GM12865 (cell line): Measurements from ENCODE around the gene PLA2R1.

ENCODE experiments used
- DNase-seq: peaks from one replicate; pipeline ENCODE4 v3.0.0; 2010; ENCODE audit warnings: low read depth
- H3K4me3 ChIP-seq: 2 replicates; pipeline ENCODE4 v1.5.1; 2011; ENCODE audit warnings: mild to moderate bottlenecking, low read depth, low read length, control low read depth
- TF ChIP-seq, protein P1 (sequence below): IDR thresholded peaks from 2 replicates; pipeline ENCODE4 v1.5.1; 2011; ENCODE audit warnings: low read length, control low read depth, low read depth, inconsistent platforms; ENCODE audit not compliant: insufficient read depth; ENCODE audit errors: missing control alignments

Gene PLA2R1

DNA sequence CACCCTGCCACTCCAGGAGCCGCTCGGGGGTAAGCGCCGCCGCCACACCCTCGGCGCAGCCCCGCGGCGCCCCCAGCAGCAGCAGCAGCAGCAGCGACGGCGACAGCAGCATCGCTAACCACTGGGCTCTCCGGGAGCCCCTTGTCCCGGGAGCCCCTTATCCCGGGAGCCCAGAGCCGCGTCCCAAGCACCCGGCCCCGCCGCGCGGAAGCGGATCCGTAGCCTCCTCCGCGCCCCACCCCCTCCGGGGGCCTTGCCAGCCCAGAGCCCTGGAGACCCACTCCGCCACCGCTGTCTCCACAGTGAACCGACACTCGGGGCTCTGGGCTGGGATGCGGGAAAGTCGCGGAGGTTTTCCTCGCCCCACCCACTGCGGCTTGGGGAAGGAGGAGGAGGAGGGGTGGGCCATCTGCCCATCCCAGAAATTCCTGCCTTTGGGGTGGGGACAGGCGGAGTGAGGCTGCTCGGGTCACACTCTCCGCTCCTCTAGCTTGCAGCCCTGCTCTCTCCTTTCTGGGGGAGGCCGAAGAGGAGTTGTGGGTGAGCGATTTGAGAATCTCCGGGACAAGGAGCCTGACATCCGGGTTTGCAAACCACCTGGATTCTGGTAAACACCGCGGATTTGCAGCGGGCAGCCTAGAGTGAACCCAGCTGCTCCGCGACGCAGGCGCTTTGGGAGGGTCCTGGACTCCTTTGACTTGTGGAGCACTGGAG lies at the start of gene PLA2R1:
PLA2R1 (minus strand) TSS at position 324 of the 714 bp plus-strand sequence; CDS start at position 112, 212 bp downstream.
- TF ChIP-seq, protein P1, sequence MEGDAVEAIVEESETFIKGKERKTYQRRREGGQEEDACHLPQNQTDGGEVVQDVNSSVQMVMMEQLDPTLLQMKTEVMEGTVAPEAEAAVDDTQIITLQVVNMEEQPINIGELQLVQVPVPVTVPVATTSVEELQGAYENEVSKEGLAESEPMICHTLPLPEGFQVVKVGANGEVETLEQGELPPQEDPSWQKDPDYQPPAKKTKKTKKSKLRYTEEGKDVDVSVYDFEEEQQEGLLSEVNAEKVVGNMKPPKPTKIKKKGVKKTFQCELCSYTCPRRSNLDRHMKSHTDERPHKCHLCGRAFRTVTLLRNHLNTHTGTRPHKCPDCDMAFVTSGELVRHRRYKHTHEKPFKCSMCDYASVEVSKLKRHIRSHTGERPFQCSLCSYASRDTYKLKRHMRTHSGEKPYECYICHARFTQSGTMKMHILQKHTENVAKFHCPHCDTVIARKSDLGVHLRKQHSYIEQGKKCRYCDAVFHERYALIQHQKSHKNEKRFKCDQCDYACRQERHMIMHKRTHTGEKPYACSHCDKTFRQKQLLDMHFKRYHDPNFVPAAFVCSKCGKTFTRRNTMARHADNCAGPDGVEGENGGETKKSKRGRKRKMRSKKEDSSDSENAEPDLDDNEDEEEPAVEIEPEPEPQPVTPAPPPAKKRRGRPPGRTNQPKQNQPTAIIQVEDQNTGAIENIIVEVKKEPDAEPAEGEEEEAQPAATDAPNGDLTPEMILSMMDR, result no peak
- no peak within 1 kb of the TSS for H3K4me3 ChIP-seq
- DNase-seq, result no peak

DNA sequence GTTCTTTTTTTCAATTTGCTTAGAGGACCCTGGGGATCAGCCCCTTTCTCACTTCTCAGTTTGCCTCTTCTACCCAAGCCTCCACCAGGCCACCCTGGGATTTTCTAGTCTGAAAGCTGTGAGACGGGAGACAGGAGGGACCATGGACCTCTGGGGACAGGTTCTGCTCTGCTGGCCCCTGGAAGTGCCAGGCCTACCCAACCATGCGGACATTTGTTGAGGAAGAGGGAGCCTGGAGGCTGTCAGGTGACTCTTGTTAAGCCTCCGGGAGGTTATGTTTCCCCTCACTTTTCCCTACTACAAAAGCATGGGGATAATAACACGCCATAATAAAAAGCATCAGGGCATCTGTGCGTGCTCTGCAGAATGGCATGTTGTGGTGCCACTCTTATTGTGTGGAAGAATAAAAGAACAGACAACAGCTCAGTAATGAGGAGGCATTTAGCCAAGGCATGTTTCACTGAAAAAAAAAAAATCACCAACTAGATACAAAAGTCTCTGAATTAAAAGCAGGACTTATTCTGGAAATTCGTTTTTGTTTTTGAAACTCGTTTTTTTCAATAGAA lies 48.3 kb upstream of the PLA2R1 start:
- no peak for DNase-seq
- TF ChIP-seq, protein P1, result no peak
- no peak overlapping the region for H3K4me3 ChIP-seq

DNA sequence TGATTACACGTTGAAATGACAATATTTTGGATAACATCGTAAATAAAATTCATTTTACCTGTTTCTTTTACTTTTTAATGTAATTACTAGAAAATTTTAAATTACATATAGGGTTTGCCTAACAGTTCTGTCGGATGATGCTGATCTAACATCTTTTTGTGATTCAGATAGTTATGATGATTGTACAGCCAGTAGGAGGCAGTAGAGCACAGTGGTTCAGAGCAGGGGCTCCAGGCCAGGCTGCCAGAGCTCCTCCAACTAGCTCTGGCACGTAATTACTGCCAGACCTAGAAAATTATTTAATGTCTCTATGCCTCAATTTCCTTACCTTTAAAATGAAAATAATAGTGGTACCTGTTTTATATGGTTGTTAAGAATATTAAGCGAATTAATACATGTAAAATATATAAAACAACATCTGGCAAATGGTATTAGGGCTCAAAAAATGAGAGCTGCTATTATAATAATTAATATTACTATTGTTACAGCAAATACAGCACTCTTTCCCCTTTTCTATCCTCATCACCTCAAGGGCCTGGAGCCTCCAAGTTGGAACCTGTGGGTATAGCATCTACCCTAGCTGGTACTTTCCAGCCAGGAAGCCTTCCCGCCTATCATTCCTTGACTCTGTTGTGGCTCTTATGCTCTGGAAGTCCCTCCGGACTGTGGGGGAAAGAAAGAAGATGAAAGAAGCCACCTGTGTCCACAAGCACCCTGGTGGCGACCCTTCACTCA lies 47.7 kb upstream of the PLA2R1 start:
- DNase-seq, result peak; percentile 75
- TF ChIP-seq, protein P1, result peak; percentile 77
- H3K4me3 ChIP-seq, result no peak overlapping the region

DNA sequence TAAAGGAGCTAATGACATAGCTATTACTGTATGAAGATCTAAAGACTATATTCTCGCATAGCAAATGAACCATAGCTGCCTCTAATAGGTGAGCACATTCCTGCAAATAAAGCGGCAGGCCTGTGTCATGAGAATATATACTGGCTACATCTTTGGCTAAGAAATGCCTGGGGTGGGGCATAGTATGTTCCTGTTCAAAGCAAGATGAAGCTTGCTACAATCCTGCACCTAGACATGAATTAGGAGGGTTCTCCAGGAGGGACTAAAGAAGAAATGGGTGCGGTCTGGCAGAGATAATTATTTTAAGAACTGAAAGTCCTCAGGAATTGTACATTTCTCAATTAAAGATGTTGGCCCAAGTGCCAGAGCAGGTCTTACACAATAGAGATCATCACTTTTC lies 46.8 kb upstream of the PLA2R1 start:
- TF ChIP-seq, protein P1, result no peak
- no peak overlapping the region for H3K4me3 ChIP-seq
- no peak for DNase-seq

DNA sequence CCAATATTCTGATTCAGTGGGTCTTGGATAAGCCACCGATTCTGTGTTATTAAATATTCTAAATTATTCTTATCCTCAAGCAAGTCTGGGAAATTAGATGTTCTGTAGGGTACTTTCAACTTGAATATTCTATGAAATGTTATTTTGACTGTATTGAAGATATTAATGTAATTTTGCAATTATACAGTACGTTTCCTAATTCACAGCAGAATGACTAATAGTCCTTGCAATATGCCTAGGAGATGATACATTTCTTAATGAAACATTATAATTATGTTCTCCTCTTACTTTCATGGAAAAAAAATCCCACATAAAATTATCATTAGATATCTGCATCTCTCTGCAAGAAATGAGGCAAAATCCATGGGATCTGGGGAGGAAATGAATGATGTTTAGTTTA lies 46.2 kb upstream of the PLA2R1 start:
- DNase-seq, result no peak
- TF ChIP-seq, protein P1, result no peak
- no peak overlapping the region for H3K4me3 ChIP-seq

DNA sequence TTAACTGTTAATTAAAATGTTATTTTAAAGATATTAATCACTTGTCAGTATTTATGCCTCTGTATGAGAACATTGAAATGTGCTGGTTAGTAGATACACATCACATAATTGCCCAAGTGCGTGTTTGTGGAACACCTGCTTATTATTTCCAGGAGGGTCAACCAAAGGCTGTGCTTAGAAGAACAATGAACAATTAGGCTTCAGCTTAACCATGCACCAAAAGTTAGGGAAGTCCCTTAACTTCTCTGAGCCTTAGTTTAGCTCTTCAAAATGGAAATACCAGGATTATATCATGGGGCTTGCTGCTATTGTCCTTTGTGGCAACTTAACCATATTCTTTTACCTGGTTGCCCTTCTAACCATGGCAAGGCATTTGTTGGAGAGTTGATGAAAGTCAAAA lies 43.0 kb upstream of the PLA2R1 start:
- TF ChIP-seq, protein P1, result no peak
- no peak overlapping the region for H3K4me3 ChIP-seq
- no peak for DNase-seq
